Right lobe of liver (tissue), 6 donors: ENCODE data around the gene NUDT7. TPM values are rescaled to one million over a fixed set of nuclear protein-coding genes. Genes with fewer than 3 reads are reported as not detected.

Experiments
- ATAC-seq, 4 donors: fragments of 200-7000 bp; cut with Tn5 transposase; one replicate each; pipeline ENCODE4 v1.9.1; 2020; ENCODE audit warnings: mild to moderate bottlenecking in 4 of 4, moderate library complexity in 4 of 4
- DNase-seq, 3 donors: peaks; one replicate each; pipeline ENCODE4 v3.0.0-alpha.2; 2020
- H3K27ac ChIP-seq, 3 donors: fragments of 200-600 bp; one replicate each; pipeline ENCODE4 v1.8.0; 2022
- H3K27me3 ChIP-seq, 2 donors: fragments of 200-600 bp; one replicate each; pipeline ENCODE4 v1.8.0; 2022
- H3K36me3 ChIP-seq, 4 donors: fragments of 200-600 bp; sonication (generic) in 1 of 4; one replicate each; pipeline versions ENCODE4 v1.5.1 to v1.8.0; 2017 to 2022; ENCODE audit warnings: control low read depth in 1 of 4
- H3K4me1 ChIP-seq, 4 donors: fragments of 200-600 bp; sonication (generic) in 1 of 4; one replicate each; pipeline versions ENCODE4 v1.5.1 to v1.8.0; 2017 to 2022; ENCODE audit warnings: control low read depth in 1 of 4
- H3K4me3 ChIP-seq, 3 donors: fragments of 200-600 bp; one replicate each; pipeline ENCODE4 v1.8.0; 2022
- H3K9me3 ChIP-seq, 4 donors: fragments of 200-600 bp; sonication (generic) in 1 of 4; one replicate each; pipeline versions ENCODE4 v1.5.1 to v1.8.0; 2017 to 2022; ENCODE audit warnings: control low read depth in 1 of 4
- POLR2A ChIP-seq: fragments of 450-650 bp; IDR thresholded peaks from one replicate; pipeline ENCODE4 v1.6.1; 2017; ENCODE audit warnings: antibody characterized with exemption, mild to moderate bottlenecking
- WGBS: methylation state at CpG from one replicate; pipeline ENCODE4 v1.1.6; 2018; ENCODE audit warnings: low coverage, low lambda C conversion rate; ENCODE audit not compliant: insufficient coverage; ENCODE audit errors: missing lambda C conversion rate; 5-methylcytosine and 5-hydroxymethylcytosine counted together
- intact Hi-C, 2 donors: fragments of 100-400 bp; cut with DNase I; formaldehyde crosslinking; loops; one replicate each; pipeline versions ENCODE4 v1.11.2 to v1.14.1; 2022
- total RNA-seq, 6 experiments: library from RNA; depleted of rRNA in 2 of 6; stranded (reverse); fragments of >200 nt in 2 of 6; fragmentation: NEBNext Ultra II Directional in 3 of 6; extraction: Animal tissue kit (Norgen Biotek cat#: 25700) in 3 of 6; gene quantifications; one replicate each; pipeline versions ENCODE4 v1.1.0 to v1.2.4, GENCODE V29; 2016 to 2023
- TF ChIP-seq, protein P1 (sequence below), 4 donors: fragments of 200-600 bp in 3 of 4; fragments of 450-650 bp in 1 of 4; IDR thresholded peaks; one replicate each; pipeline versions ENCODE4 v1.5.1 to v1.8.0; 2016 to 2022; ENCODE audit warnings: antibody characterized with exemption in 4 of 4, mild to moderate bottlenecking in 2 of 4
- donor health status: DM: no; HTN: yes; CAD: no.
- donor health status: DM: no; HTN: no; CAD: no.
- donor health status: DM: no; HTN: no; CAD: no.
- donor health status: DM: no; HTN: yes; CAD: no.
- donor health status: DM: no; HTN: yes; CAD: no.

The NUDT7 gene
- total RNA-seq, 6 experiments from 2014 or later, result 24.6 to 35.0 (median 29.5) TPM

DNA sequence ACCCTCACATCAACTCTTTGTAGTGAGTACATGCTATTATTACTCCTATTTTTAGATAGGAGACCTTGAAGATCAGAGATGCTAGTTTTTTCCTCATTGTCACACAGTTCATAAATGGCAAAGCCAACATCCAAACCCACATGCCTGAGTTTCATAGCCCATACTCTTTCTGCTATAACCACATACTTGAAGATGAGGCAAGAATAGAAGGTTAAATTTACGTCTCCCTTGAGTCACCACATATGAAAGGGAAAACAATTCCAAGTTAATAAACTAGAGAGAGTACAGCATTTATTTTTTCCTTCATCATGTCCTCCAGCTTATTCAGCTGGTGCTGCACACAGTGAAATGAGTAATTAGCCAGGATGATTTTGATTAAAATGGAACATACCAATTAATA lies 23.7 kb downstream of the NUDT7 start:
- 89% methylated on average over 1 of the region's 1 CpG for WGBS
- TF ChIP-seq, protein P1, sequence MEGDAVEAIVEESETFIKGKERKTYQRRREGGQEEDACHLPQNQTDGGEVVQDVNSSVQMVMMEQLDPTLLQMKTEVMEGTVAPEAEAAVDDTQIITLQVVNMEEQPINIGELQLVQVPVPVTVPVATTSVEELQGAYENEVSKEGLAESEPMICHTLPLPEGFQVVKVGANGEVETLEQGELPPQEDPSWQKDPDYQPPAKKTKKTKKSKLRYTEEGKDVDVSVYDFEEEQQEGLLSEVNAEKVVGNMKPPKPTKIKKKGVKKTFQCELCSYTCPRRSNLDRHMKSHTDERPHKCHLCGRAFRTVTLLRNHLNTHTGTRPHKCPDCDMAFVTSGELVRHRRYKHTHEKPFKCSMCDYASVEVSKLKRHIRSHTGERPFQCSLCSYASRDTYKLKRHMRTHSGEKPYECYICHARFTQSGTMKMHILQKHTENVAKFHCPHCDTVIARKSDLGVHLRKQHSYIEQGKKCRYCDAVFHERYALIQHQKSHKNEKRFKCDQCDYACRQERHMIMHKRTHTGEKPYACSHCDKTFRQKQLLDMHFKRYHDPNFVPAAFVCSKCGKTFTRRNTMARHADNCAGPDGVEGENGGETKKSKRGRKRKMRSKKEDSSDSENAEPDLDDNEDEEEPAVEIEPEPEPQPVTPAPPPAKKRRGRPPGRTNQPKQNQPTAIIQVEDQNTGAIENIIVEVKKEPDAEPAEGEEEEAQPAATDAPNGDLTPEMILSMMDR (IDR thresholded peaks at IDR 0.05), result no peak
- no peak for TF ChIP-seq POLR2A
- Histone ChIP-seq H3K36me3 (no peaks in the 10 kb centered on the region), H3K27ac (no peak overlapping the region), H3K4me3 (no peak overlapping the region), H3K4me1 (peaks cover 0 to 8% (median 3%) of the 10 kb centered on the region in 4 donors), H3K9me3 (no peaks in the 10 kb centered on the region), H3K27me3 (no peaks in the 10 kb centered on the region)
- DNase-seq, result no peak
- intact Hi-C loops, result no loop called here
- no peak for ATAC-seq

DNA sequence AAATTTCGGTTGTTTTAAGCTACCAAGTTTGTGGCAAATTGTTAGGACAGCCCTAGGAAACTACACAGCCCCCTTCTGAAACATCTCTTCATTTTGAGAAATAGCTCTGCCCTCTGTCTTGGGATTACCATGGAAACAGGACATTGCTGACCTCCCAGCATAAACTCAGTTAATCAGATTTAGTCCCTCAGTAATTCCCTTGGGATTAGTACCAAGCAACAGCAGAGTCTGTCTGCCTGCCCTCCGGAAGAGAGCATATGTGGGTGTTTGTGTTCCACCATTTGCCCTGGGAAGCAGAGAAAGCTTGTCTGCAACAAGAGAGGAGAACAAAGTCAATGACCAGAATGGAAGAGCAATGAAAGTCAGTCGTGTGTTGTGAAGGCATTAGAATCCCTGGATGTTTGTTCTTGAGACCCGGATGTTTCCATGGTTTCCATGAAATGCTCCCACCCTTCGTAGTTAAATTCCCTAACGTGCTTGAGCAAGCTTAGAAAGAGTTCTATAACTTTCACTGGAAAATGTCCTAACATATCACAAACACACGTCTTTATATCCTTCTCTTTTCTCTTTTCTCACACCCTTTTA lies 26.2 kb downstream of the NUDT7 start:
- no peaks in the 10 kb centered on the region for H3K9me3 ChIP-seq
- intact Hi-C loops, result no loop called here
- ATAC-seq, result no peak
- no peak for DNase-seq
- no peaks in the 10 kb centered on the region for H3K27me3 ChIP-seq
- no peaks in the 10 kb centered on the region for H3K36me3 ChIP-seq
- no peak overlapping the region for H3K4me3 ChIP-seq
- TF ChIP-seq POLR2A, result no peak
- TF ChIP-seq, protein P1 (IDR thresholded peaks at IDR 0.05), result no peak
- H3K27ac ChIP-seq, result peak overlapping the region in 1 of 3 donors; percentile 24
- peaks cover 0 to 10% (median 4%) of the 10 kb centered on the region in 4 donors for H3K4me1 ChIP-seq
- 84% methylated on average over 6 of the region's 7 CpGs for WGBS

DNA sequence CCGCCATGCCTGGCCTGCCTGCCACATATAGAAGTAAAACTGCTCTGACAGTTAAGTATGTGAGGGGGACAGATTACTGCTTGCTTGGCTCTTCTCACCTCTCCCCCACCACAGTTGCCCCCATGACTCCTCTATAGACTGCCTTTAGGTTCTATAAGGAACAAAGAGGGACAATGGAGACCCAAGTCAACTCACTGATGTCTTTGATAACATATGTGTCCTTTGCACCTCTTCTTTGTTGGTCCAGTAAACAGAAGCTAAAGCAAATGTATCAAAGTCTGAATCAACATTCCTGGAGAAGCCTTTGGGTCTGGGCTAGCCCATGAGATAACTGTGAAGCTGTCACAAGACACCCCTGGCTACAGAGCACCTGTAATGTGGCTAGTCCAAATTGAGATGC lies 27.1 kb downstream of the NUDT7 start:
- Histone ChIP-seq H3K36me3 (no peaks in the 10 kb centered on the region), H3K4me1 (peaks cover 0 to 10% (median 4%) of the 10 kb centered on the region in 4 donors), H3K27me3 (no peaks in the 10 kb centered on the region), H3K4me3 (no peak overlapping the region), H3K27ac (peak overlapping the region in 2 of 3 donors; percentile 4 to 73), H3K9me3 (no peaks in the 10 kb centered on the region)
- peak; percentile 94 to 98 (median 96) for ATAC-seq
- WGBS, result 92% methylated on average over 1 of the region's 1 CpG
- no peak for TF ChIP-seq POLR2A
- TF ChIP-seq, protein P1 (IDR thresholded peaks at IDR 0.05), result no peak
- intact Hi-C loops, result no loop called here
- no peak for DNase-seq

DNA sequence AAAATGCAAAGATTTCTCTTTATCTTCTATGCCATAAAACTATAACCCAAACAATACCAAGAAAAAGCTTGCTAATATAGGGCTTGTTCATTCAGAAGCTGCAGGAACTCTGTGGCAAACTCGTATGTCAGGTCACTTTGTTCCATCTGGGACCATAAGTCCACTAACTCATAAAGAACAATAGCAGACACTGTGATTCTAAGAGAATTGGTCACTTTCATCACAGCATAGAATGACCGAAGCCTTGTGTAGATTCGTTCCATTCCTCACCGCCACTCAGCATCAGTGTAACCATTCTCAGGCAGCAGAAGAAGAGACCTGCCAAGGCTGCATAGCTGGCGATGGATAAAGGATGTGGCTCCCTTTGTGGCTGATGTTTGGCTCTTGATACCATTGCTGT lies 35.7 kb downstream of the NUDT7 start:
- ATAC-seq, result no peak
- WGBS, result 82% methylated on average over 4 of the region's 5 CpGs
- H3K4me1 ChIP-seq, result no peaks in the 10 kb centered on the region
- no peak for DNase-seq
- no peak overlapping the region for H3K27ac ChIP-seq
- H3K9me3 ChIP-seq, result no peaks in the 10 kb centered on the region
- H3K27me3 ChIP-seq, result no peaks in the 10 kb centered on the region
- intact Hi-C loops, result no loop called here
- TF ChIP-seq, protein P1 (IDR thresholded peaks at IDR 0.05), result no peak
- TF ChIP-seq POLR2A, result no peak
- no peak overlapping the region for H3K4me3 ChIP-seq
- no peaks in the 10 kb centered on the region for H3K36me3 ChIP-seq
